ENCODE data around the gene GLS. TPM values are rescaled to one million over a fixed set of nuclear protein-coding genes. Genes with fewer than 3 reads are reported as not detected.
A peak's percentile ranks its signal among the peaks of the same experiment; 100 is the strongest.

Gene GLS
- total and polyA plus RNA-seq, 9 donors: 49.2 to 93.2 (median 61.4) TPM

DNA sequence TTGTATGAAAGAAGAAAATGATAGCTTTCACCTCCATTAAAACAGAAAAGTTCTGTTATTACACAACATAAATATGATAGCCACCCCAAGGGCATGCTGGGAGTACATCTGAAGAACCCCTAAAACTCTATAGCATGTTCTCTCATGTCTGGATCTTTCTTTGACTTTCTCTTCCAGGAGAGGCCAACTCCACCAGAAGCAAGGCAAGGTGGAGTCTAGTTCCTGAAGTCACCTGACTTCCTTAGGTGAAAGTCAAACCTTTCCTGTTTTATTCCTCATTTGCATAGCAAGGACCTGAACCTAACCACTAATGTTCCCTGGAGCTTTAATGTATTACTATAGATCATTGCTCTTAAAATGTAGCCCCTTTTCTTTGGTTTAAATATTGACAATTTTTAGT, 127.7 kb downstream of the GLS start:
- DNase-seq: no peak
- no peaks in the 10 kb centered on the region for H3K27me3 ChIP-seq (ENCODE audit: control insufficient read depth, insufficient read depth, low read length)
- no peak overlapping the region for H3K27ac ChIP-seq (ENCODE audit: low read length)
- H3K4me1 ChIP-seq (ENCODE audit: control insufficient read depth, insufficient read depth, low read length): peaks cover 24% of the 10 kb centered on the region
- no peaks in the 10 kb centered on the region for H3K9me3 ChIP-seq (replicated peaks; ENCODE audit: control insufficient read depth, low read depth, low read length)
- H3K4me3 ChIP-seq (ENCODE audit: low read length): no peak overlapping the region
- H3K36me3 ChIP-seq (ENCODE audit: control insufficient read depth, insufficient read depth, low read length): peaks cover 60% of the 10 kb centered on the region

DNA sequence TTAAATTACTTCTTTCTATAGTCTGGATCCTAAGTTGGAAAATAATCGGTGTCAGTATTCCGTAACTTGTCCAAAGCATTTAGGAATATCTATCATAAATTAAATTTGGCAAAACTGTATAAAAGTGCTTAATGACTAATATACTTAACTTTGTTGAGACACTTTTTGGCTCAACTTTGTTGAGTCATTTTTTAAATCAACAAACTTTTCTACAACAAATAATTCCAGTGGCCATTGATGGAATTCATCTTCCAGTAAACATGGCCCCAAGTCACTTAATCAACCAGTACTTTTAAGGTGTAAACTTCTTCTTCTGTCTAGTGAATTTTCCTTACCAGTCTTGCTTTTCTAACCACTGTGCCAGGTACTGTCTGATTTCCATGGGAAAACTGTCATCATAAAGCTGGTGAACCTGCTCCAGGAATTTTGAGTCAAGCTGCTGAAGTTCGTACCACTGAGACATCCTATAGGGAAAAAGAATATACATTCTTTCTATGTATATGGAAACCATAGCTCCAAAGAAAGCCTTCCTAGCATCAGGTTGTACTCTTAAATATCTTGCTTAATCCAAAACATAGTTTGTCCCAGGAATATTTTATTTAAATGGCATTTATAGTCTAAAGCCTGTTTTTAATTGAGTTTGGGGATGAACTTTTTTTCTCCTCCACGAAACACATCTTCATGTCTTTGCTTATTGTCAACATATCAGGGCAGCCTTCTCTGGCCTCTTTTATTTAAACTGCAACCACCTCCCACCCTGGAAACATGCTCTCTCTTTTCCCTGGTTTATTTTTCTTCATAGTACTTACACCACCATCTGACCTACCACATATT, 129.1 kb downstream of the GLS start:
- Histone ChIP-seq H3K27ac (ENCODE audit: low read length) (no peak overlapping the region), H3K36me3 (ENCODE audit: control insufficient read depth, insufficient read depth, low read length) (peaks cover 45% of the 10 kb centered on the region), H3K27me3 (ENCODE audit: control insufficient read depth, insufficient read depth, low read length) (no peaks in the 10 kb centered on the region), H3K4me3 (ENCODE audit: low read length) (no peak overlapping the region), H3K9me3 (replicated peaks; ENCODE audit: control insufficient read depth, low read depth, low read length) (no peaks in the 10 kb centered on the region), H3K4me1 (ENCODE audit: control insufficient read depth, insufficient read depth, low read length) (peaks cover 28% of the 10 kb centered on the region)
- WGBS (ENCODE audit: insufficient coverage): 100% methylated on average over 1 of the region's 4 CpGs
- DNase-seq: no peak

DNA sequence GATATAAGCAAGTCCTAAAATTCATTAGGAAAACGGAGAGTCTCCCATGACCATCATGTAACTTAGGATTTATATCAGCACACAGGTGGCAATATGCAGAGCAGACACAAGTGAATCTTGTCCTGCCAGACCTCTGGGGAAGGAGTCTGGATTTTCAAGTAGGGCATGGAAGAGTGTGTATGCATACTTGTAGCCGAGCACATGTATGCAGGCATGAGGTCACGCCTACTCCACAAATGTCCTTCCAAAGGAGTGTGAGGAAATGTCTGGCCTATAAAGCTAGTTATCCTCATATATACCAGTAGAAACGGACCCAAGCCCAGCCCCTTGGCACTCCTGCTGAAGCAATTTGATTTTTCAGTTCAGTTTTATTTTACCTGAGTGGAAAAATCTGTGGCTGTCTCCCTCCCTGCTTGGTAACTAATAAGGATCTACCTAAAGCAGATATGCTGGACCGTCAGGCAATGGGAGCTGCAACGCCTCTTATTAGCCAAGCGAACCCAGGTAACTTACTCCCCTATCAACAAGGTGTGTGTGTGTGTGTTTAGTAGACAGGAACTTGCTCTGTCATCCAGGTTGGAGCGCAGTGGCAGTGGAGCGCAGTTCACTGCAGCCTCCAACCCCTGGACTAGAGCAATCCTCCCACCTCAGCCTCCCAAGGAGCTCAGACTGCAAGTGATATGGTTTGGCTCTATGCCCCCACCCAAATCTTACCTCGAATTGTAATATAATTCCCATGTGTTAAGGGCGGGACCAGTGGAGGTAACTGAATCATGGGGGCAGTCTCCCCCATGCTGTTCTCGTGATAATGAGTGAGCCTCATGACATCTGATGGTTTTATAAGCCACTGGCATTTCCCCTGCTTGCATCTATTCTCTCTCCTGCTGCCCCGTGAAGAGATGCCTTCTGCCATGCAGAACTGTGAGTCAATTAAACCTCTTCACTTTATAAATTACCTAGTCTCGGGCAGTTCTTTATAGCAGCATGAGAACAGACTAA, 130.6 kb downstream of the GLS start:
- WGBS (ENCODE audit: insufficient coverage): 89% methylated on average over 4 of the region's 14 CpGs
- DNase-seq: no peak
- H3K4me3 ChIP-seq (ENCODE audit: low read length): peak overlapping the region; percentile 14
- no peak overlapping the region for H3K27ac ChIP-seq (ENCODE audit: low read length)
- H3K4me1 ChIP-seq (ENCODE audit: control insufficient read depth, insufficient read depth, low read length): peaks cover 30% of the 10 kb centered on the region
- H3K36me3 ChIP-seq (ENCODE audit: control insufficient read depth, insufficient read depth, low read length): peaks cover 34% of the 10 kb centered on the region
- no peaks in the 10 kb centered on the region for H3K27me3 ChIP-seq (ENCODE audit: control insufficient read depth, insufficient read depth, low read length)
- H3K9me3 ChIP-seq (replicated peaks; ENCODE audit: control insufficient read depth, low read depth, low read length): no peaks in the 10 kb centered on the region

DNA sequence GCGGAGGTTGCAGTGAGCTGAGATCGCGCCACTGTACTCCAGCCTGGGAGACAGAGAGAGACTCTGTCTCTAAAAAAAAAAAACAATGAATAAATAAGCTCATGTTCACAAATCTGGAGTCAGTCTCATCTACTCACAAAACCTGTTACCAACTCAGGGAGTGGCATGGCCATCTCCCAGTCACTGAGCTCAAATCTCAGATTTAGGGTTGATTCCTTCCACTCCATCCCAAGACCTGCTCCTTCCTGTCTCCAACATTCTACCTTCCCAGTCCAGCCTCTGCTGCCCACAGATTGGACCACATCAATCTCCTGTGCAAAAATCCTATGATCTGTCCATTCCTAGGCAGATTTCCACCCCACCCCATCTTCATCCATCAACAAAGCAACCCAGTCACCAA, 131.7 kb downstream of the GLS start:
- no peak for DNase-seq
- H3K4me1 ChIP-seq (ENCODE audit: control insufficient read depth, insufficient read depth, low read length): peaks cover 30% of the 10 kb centered on the region
- H3K36me3 ChIP-seq (ENCODE audit: control insufficient read depth, insufficient read depth, low read length): peaks cover 26% of the 10 kb centered on the region
- H3K27ac ChIP-seq (ENCODE audit: low read length): peak overlapping the region; percentile 93
- H3K9me3 ChIP-seq (replicated peaks; ENCODE audit: control insufficient read depth, low read depth, low read length): no peaks in the 10 kb centered on the region
- no CpG with 5 or more reads among the region's 3 CpGs for WGBS (ENCODE audit: insufficient coverage)
- H3K27me3 ChIP-seq (ENCODE audit: control insufficient read depth, insufficient read depth, low read length): no peaks in the 10 kb centered on the region
- peak overlapping the region; percentile 73 for H3K4me3 ChIP-seq (ENCODE audit: low read length)

GRCh38 chr2:191012845-191013681, 132.4 kb downstream of the GLS start:
- Histone ChIP-seq H3K27me3 (ENCODE audit: control insufficient read depth, insufficient read depth, low read length) (no peaks in the 10 kb centered on the region), H3K4me1 (ENCODE audit: control insufficient read depth, insufficient read depth, low read length) (peaks cover 30% of the 10 kb centered on the region), H3K9me3 (replicated peaks; ENCODE audit: control insufficient read depth, low read depth, low read length) (no peaks in the 10 kb centered on the region), H3K27ac (ENCODE audit: low read length) (peak overlapping the region; percentile 93), H3K36me3 (ENCODE audit: control insufficient read depth, insufficient read depth, low read length) (peaks cover 26% of the 10 kb centered on the region), H3K4me3 (ENCODE audit: low read length) (peak overlapping the region; percentile 73)
- WGBS (ENCODE audit: insufficient coverage): 11% methylated on average over 7 of the region's 14 CpGs
- no peak for DNase-seq

DNA sequence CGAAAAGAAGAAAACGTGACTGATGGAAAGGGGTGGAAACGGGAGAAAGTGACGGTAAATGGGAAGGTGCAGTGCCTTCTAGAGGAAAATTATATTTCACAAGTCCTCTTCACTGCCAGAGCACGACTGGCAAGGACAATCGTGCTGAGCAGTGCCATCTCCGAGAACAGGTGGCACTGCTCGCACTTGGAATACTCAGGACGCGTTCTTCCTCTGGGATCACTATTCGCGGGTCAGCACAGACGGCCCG, 133.0 kb downstream of the GLS start:
- Histone ChIP-seq H3K27me3 (ENCODE audit: control insufficient read depth, insufficient read depth, low read length) (no peaks in the 10 kb centered on the region), H3K4me3 (ENCODE audit: low read length) (peak overlapping the region; percentile 73), H3K36me3 (ENCODE audit: control insufficient read depth, insufficient read depth, low read length) (peaks cover 22% of the 10 kb centered on the region), H3K9me3 (replicated peaks; ENCODE audit: control insufficient read depth, low read depth, low read length) (no peaks in the 10 kb centered on the region), H3K4me1 (ENCODE audit: control insufficient read depth, insufficient read depth, low read length) (peaks cover 30% of the 10 kb centered on the region), H3K27ac (ENCODE audit: low read length) (peak overlapping the region; percentile 93)
- 1% methylated on average over 13 of the region's 14 CpGs for WGBS (ENCODE audit: insufficient coverage)
- DNase-seq: no peak

GRCh38 chr2:191013932-191014652, 133.5 kb downstream of the GLS start, which contains the start of gene STAT1:
Gene STAT1, minus strand, starts transcription at chr2:191014171. Its CDS starts 4,168 bp downstream, at chr2:191010003.
- Histone ChIP-seq H3K9me3 (replicated peaks; ENCODE audit: control insufficient read depth, low read depth, low read length) (no peaks in the 10 kb centered on the region), H3K4me3 (ENCODE audit: low read length) (peak within 1 kb of the TSS; percentile 73), H3K36me3 (ENCODE audit: control insufficient read depth, insufficient read depth, low read length) (peaks cover 19% of the 10 kb centered on the region), H3K27me3 (ENCODE audit: control insufficient read depth, insufficient read depth, low read length) (no peaks in the 10 kb centered on the region), H3K27ac (ENCODE audit: low read length) (peak within 1 kb of the TSS; percentile 98), H3K4me1 (ENCODE audit: control insufficient read depth, insufficient read depth, low read length) (peaks cover 30% of the 10 kb centered on the region)
- DNase-seq: peak; percentile 97
- WGBS (ENCODE audit: insufficient coverage): under 1% methylated on average over 68 of the region's 68 CpGs

DNA sequence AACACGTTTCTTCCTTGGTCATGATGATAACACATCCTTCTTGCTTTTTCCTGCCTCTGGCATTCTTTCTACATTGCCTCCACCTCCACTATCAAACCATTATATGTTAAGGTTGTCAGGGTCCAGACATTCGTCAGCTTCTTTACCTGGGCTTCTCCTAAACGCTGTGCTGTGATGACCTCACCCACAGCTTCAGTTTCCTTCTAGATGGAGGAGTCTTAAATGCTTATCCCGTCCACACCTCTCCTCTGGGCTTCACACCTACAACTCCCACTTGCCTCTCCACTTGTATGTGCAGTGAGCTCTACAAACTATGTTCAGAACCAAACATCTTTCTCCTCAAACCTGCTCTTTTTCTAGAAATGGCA, 134.0 kb downstream of the GLS start:
- no peak for DNase-seq
- H3K9me3 ChIP-seq (replicated peaks; ENCODE audit: control insufficient read depth, low read depth, low read length): no peaks in the 10 kb centered on the region
- H3K36me3 ChIP-seq (ENCODE audit: control insufficient read depth, insufficient read depth, low read length): peaks cover 19% of the 10 kb centered on the region
- 56% methylated on average over 3 of the region's 4 CpGs for WGBS (ENCODE audit: insufficient coverage)
- H3K4me3 ChIP-seq (ENCODE audit: low read length): peak overlapping the region; percentile 73
- peaks cover 30% of the 10 kb centered on the region for H3K4me1 ChIP-seq (ENCODE audit: control insufficient read depth, insufficient read depth, low read length)
- no peaks in the 10 kb centered on the region for H3K27me3 ChIP-seq (ENCODE audit: control insufficient read depth, insufficient read depth, low read length)
- peak overlapping the region; percentile 98 for H3K27ac ChIP-seq (ENCODE audit: low read length)
